GM18502 (cell line): ENCODE measurements around the gene PEMT.

Experiments
- ATAC-seq: cut with Tn5 transposase; IDR thresholded peaks from one replicate; pipeline ENCODE4 v1.9.1; 2021; ENCODE audit warnings: mild to moderate bottlenecking; ENCODE audit not compliant: unreplicated experiment, poor library complexity

Gene PEMT

DNA sequence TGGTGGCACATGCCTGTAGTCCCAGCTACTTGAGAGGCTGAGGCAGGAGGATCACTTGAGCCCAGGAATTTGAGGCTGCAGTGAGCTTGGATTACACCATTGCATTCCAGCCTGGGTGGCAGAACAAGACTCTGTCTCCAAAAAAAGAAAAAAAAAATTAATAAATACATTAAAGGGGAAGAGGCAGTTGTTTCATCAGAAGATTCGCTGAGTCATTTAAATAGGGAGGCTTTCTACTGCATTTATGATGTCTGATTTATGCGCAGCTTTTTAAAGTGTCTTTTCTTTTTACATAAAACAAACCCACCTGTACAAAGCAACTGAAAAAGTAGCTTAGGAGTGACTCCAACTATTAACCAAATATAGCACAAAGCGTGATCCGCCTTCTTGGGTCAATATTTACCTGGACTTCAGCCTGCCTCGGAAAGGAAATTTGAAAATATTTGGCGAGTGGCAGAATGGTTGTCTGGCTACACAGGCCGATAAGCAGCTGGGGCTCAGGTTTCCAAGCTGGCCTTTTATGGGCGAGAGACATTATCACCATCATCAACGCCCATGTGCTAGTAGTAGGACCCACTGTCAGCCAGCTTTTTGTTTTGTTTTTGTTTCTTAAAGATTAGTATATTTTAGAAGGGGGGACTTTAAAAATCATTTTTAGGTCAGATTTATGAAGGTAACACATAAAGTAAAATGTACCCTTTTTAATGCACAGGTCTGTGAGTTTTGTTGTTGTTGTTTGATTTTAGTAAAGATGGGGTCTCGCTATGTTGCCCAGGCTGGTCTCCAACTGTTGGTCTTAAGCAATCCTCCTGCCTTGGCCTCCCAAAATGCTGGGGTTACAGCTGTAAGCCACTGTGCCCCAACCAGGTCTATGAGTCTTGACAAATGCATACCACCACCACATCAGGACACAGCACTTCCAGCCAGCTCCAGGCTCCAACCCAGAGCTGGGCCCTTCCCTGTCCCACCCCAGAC lies 52.8 kb downstream of the PEMT start:
- ATAC-seq = no peak

DNA sequence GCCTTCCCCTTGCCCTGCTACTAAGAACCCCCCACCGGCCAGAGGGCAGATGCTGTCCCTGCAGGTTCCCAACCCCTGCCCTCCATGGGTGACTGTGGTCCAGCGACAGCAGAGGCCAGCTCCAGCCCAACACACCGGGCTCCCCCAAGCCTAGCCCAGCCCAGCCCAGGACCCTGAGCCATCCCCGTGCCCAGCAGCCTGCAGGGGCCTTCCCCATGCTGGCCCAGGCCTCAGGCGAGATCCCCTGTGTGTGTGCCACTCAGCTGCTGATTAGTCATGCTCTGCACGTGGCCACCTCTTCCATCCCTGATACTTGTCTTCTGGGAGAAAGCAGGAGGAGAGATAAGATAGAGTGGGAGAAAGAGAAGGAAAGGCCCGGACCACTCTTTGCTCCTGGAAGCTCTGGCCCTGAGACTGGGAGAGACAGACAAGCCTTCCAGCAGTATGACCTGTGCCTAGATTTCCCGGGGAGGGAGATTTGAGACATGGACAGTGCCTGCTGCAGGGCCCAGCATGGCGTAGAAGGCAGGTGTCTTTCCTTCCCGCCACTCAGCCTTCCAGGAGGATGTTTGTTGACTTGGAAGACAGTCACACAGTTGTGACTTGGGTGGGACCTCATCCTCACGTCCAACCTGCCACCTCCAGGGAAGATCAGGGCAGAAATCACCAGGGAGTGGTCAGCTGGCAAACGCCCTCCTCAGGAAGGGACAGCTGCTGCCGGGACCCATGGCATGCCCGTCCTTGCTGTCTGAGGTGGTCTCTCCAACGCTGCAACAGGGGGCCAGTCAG lies 54.0 kb downstream of the PEMT start:
- no peak for ATAC-seq

DNA sequence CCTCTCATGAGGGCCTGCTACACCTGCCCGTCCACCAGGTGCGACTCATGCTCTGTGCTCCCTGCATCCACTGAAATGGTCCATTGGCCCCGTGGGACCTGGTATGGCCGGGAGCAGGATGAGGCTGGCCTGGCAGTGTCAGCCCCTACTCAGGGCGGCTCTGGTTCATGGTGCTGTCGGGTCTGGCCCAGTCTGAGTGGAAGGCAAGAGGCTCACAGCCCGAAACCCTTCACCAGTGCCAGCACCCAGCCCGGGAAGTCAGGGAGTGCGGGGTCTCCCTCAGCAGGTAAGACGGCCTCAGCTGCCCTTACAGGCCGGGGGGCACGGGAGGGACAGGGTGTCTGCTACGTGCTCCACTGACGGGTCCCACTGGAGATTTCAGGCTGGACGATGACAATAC lies 54.8 kb downstream of the PEMT start:
- no peak for ATAC-seq

DNA sequence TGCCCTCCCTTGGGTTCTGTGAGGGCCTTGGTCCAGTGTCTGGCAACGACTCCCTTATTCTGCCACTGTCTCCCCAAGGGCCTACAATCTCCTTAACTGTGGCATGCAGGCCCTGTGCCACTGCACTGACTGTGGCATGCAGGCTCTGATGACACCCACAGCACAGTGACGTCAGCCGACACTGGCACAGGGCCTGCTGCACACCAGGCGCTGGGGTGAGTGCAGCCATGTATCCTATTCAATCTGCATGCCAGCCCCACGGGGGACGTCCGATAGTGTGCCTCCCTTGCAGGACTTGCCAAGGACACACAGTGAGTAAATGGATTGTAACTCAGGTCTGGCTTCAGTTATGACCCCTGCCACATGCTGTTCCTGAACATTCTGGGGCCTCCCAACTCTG lies 55.6 kb downstream of the PEMT start:
- no peak for ATAC-seq

DNA sequence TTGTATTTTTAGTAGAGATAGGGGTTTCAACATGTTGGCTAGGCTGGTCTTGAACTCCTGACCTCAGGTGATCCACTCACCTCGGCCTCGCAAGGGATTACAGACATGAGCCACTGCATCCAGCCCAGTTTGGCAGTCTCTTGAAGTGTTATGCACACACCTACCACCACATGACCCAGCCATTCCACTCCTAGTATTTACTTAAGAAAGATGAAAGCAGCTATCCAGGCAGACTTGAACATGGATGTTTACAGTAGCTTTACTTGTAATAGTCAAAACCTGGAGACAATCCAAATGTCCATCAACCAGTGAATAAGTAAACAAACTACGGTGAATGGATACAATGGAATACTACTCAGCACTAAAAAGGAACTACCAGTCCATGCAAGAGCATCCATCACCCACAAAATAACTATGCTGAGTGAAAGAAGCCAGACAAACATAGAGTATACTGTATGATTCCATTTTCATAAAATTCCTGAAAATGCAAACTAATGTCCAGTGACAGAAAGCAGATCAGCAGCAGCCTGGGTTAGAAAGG lies 57.5 kb downstream of the PEMT start:
- ATAC-seq = no peak

DNA sequence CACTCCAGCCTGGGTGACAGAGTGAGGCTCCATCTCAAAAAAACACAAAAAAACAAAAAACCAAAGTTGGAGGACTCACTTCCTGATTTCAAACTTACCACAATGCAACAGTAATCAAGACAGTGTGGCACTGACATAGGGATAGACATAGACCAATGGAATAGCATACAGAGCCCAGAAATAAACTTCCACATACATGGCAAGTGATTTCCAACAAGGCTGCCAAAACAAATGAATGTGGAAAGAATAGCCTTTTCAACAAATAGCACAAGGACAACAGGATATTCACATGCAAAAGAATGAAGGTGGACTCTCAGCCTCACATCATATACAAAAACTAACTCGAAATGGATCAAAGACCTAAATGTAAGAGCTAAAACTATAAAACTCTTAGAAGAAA lies 58.5 kb downstream of the PEMT start:
- no peak for ATAC-seq

DNA sequence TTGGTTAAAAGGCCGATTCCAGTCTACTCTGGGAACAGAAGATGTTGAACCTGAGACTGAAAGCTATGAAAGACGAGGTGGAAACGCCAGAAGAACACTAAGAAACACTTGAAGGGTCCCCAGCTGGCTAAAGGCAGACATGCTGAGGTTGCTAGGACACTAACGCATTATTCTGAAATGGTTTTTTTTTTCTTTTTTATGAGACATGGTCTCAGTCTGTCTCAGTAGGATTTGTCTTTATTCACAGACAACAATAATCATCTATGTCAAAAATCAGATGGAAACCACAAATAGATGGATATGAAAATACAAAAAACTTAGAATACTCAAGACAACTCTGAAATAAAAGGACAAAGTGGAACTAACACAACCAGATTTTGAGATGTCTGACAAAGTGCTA lies 60.4 kb downstream of the PEMT start:
- no peak for ATAC-seq

DNA sequence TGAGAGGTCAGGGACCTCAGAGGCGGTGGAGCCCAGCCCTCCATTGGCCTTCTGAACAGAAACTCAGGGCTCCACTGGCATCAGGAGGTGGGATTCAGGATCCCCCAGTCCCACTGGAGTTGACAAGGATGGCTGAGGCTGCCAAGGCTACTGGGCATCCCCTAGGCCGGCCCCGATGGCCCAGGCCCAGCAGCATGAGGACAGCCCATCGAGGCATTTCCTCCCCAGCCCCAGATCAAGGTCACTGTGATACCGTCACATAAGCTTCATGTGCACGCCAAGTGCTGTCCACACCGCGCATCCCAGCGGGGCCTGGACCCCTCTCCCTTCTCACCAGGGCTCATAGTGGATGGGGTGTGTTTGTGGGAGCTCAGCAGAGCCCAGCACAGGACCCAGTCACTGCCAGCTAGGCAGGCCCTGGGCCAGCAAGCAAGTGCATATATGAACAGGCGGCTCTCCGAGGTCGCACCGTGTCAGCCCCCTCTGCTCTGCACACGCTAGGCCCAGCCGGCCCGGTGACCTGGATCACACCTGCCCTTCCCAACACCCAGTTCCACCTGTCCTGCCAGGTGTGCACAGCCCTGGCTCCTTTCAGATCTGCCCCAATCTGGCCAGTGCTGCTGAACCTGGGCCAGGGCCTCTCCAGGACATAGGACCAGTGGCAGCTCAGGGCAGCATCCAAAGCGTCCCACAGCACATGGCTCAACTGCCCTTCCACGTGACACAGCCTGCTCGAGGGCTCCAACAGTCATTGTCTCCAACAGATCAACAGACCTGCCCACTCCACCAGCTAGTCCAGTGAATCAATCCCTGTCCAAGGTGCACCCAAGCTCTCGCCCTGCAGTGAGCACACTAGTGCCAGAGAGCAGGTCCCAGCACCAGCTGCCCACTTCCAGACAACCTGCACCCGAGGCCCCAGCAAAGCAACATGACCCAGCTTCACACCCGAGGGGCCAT lies 62.5 kb downstream of the PEMT start:
- ATAC-seq = no peak

DNA sequence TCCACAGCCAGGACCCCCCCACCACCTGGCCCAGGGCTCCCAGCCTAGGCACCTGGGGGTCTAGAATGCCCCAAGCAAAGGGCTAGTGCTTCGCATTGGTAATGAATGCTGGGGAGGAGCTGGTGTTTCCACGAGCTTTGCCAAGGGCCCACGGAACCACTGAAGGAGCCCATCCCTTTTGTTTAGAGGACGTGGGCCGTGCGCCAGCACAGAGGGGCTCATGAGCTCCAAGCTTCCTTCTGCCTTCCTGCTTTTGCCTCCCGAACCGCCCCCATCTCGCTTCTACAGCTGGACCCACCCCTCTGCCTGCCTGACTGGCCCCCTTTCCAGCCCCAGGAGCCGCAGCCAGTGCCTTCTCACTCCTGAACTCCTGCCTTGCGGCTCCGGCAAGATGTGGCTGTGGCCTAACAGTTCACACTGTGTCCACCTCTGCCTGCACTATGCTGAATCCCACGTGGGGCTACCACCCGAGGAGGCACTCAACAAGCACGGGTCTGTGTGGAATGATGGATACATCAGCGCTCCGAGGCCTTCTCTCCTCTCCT lies 63.5 kb downstream of the PEMT start:
- ATAC-seq = no peak

DNA sequence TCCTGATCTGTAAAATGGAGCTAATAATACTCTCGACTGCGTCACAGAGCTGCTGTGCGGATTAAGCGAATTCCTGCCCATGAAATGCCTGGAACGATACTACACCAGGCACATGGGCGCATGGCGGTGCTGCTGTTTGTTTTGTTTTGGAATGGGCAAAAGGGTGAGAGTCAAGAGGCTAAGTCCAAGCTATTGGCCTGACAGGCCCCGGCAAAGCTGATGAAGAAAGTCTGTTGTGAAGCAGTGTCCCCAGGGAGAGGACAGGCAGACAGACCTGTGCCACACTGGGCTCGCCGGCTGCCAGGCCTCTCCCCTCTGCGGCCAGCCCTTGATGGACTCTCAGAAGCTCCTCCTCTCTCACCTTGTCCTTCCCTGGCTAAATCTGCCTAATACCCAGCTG lies 64.0 kb downstream of the PEMT start:
- ATAC-seq = no peak

DNA sequence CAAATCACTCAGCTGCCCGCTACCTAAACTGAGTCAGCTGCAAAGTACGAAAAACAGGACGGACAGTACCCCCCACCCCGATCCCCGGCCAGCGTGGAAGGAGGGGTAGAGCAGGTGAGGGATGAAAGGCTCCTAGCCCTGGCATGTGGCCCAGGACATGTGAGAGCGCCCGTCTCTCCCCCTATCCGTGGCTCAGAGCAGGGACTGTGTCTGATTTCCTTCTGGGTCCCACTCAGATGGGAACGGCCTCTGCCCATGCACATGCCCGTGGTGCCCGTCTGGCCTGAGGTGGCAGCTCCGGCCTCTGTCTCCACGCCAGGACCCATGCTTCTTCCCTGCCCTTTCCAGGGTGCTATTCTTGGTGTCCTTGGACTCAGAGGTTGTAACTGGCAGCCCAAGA lies 65.1 kb downstream of the PEMT start:
- no peak for ATAC-seq

DNA sequence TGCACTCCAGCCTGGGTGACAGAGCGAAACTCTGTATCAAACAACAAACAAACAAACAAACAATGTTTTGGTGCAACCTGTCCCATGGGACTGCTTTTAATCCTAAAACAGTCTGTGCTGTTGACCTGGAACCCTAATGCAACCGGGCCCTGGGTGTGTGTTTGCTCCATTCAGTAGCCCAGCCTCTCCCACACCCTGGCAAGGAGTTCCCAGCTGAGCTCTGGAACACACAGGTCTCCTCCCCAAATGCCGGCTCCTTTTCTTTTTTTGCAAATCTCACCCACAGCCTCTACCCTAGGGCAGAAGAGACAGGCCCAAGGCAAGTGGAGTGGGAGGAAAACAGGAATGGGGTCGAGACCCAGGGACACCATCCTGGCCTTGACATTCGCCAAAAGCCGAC lies 65.6 kb downstream of the PEMT start:
- ATAC-seq = no peak

DNA sequence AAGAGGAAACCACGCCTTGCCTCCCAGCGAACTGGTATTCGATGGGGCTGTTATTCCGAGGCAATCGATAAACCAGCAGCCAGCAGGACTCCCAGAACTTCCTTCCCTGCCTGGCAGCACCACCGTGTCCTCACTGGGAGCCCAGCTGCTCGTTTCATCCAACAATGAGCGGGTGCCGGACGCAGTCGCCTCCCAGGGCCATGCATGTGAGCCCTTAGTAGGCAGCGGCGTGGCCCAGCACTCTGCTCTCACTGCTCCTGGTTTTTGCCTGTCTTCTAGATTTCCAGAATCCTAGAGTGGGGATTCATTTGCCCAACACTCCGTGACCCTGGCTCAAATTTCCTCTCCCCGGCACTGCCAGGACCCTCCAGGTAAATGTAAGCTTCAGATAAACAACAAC lies 66.2 kb downstream of the PEMT start:
- ATAC-seq = no peak

DNA sequence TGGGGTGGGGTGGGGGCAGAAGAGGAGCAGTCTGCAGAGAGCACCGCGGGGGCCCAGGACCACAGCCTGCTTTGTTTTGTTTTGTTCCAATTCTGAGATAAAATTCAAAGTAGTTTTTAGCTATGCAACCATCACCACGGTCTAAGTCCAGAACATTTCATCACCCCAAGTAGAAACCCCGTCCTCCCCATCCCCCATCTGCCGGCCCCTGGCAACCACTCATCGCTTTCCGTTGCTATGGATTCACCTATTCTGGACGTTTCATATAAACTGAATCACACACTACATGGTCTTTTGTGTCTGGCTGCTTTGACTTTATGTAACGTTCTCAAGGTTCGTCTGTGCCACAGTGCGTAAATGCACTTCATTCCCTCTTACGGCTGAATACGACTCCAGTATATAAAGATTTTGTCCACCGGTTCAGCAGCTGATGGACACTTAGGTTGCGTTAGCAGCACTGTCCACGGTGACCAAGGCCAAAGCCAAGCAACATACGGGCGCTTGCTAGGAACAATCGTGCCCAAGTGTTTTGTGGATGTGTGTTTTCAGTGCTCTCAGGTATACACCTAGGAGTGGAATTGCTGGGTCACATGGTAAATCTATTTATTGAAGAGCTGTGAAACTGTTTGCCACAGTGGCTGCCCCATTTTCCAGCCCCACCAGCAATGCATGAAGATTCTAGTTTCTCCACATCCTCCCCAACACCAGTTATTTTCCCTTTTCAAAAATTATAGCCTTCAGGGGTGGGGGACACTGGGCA lies 67.6 kb downstream of the PEMT start:
- no peak for ATAC-seq

DNA sequence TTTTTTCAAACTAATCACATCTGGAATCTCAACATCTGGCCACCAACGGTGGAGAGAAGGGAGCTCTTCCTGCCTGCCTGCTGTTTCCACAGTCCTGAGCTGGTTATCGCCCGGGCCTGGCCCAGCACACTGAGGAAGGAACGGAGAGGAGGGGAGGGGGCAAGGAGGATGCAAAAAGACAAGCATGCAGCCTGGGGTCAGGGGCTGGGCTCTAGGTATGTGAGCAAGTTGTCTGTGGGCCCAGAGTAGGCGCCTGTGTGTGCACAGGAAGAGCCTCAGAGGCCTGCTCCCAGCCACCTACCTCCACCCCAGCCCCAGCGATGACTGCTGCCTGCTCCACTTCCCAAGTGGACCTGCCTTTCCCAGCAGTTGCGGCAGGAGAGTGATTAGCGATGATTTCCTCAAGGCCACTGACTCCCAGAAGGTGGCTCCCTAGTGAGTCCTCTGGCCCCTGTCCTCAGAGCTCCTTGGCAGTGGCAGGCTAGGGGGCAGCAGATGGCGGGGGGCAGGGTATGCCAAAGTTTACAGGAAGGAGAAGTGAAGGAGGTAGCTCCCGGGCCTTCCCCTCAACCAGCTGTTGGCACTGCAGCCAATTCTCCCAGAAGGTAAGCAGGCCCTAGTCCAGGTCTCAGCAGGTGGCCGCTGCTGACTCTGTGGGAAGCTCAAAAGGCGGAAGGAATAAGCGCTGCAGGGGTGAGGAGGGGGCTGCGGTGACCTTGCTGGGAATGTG lies 68.3 kb downstream of the PEMT start:
- no peak for ATAC-seq

DNA sequence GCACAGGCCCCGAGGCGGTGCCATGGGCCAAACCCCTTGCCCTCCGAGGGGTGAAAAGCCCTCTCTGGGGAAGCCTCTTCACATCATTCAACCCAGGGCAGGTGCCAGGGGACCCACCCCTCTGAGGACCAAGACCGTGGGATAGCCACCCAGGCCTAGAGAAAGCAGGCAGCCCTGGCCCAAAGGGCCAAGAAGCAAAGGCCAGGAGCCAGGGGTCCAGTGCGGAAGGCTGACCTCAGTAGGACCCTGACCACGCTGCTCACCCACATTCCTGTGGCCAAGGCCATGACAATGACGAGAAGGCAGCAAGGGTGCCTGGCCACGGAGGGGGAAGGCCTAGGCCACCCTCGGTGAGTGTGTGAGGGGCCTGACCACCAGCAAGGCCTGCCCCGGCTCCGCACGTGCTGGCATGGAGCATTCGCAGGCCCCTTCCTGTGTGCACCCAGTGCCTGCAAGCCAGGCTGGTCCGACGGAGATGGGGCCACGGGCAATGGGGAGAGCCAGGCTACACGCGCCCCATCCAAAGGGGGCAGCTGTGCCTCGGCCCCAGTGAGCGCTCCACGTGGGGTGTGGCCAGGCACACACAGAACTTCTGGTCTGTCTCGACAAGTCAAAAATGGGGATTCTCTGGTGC lies 70.8 kb downstream of the PEMT start:
- no peak for ATAC-seq

DNA sequence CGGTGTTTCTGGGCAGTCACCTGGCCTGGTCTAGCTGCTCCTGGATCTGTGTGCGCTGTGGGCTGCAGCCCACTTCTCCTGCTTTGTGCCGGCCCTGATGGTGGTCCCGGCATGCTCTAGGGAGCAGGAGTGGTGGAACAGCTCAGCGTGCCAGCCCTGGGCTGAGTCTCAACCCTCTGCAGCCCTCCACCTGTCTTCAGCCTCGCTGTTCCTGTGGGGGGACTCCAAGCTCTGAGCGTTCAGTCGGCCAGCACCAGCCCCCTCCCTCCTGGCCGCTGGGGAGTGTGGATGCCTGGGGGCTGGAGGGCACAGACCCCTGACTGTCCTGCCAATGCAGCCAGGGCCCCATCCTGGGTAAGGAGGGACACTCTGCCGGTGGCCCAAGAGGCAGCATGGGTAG lies 71.6 kb downstream of the PEMT start:
- ATAC-seq = no peak

DNA sequence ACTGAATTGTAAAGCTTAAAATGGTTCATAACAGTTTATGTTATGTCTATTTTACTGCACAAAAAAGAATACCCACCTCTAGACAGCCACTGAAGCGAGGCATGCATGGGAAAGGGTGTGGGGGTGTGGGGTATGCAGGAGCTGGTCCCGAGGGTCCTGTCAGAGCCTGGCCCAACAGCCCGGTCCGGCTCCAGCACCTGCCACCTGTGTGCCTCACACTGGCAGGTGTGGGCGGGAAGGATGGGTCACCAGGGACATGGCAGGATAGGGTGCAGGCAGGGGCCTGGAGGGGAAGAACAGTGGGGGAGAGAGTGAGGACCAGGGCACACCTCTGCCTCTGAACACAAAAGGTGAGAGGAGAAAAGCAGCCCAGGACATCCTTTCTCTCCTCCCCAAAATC lies 72.6 kb downstream of the PEMT start:
- ATAC-seq = no peak
